ENCODE results near the gene NOCT.

GRCh38 chr4:138996090-138996489 lies 19.5 kb upstream of the NOCT start:
- no peak for TF ChIP-seq REST (IDR thresholded peaks at IDR 0.05; ENCODE audit: unreplicated experiment)
- TF ChIP-seq CTCF (conservative IDR thresholded peaks at IDR 0.05; ENCODE audit: low read depth in 2 of 2), result no peak
- TF ChIP-seq POLR2AphosphoS5 (IDR thresholded peaks at IDR 0.05; ENCODE audit: low read depth), result no peak
- no peak for TF ChIP-seq EZH2 (IDR thresholded peaks at IDR 0.05; ENCODE audit: low read depth, unreplicated experiment)
- TF ChIP-seq EZH2phosphoT487 (IDR thresholded peaks at IDR 0.05; ENCODE audit: unreplicated experiment), result no peak
